A673 (cell line): ENCODE measurements around the gene AKR1C3. TPM values are rescaled to one million over a fixed set of nuclear protein-coding genes. Genes with fewer than 3 reads are reported as not detected.
A peak's percentile ranks its signal among the peaks of the same experiment; 100 is the strongest.
"Not testable (repeated sequence)": the region's sequence is repeated elsewhere in the genome, so short reads cannot be mapped to it uniquely, and the experiment has no call there.

ENCODE experiments used
- Bru-seq: library from RNA; stranded (reverse); fragments of 400-500 nt; gene quantifications from one replicate; lab custom pipeline; 2021; lab: Mats Ljungman, UMichigan
- BruChase-seq, 2 experiments: library from RNA; stranded (reverse); fragments of 400-500 nt; gene quantifications; one replicate each; lab custom pipeline; 2021; lab: Mats Ljungman, UMichigan
- BruUV-seq: library from RNA; stranded (reverse); fragments of 400-500 nt; replicated peaks from 2 replicates; lab custom pipeline; 2021; lab: Mats Ljungman, UMichigan
- CTCF ChIA-PET: fragments of 300-600 bp; sonication (Branson Sonifier 250); formaldehyde crosslinking; loops from one replicate; lab custom pipeline; 2022; ENCODE audit warnings: antibody characterized with exemption; lab: Charles Lee
- POLR2A ChIA-PET: fragments of 300-600 bp; sonication (Branson Sonifier 250); formaldehyde crosslinking; loops from one replicate; lab custom pipeline; 2022; ENCODE audit warnings: antibody characterized with exemption; ENCODE audit not compliant: low non-redundant PET; lab: Charles Lee
- DNase-seq: peaks from one replicate; pipeline ENCODE4 v3.0.0-alpha.2; 2015; ENCODE audit warnings: low spot score
- H3K27ac ChIP-seq: fragments of 200-600 bp; sonication (generic); 2 replicates; pipeline ENCODE4 v1.5.1; 2016; ENCODE audit warnings: mixed run types, low read depth, mild to moderate bottlenecking, mixed read lengths, antibody characterized with exemption, low read length; ENCODE audit not compliant: poor library complexity, severe bottlenecking
- H3K27me3 ChIP-seq: fragments of 200-600 bp; sonication (generic); replicated peaks from 2 replicates; pipeline ENCODE4 v1.6.1; 2017; ENCODE audit warnings: mixed run types, low read depth, mild to moderate bottlenecking, mixed read lengths, antibody characterized with exemption, low read length; ENCODE audit not compliant: insufficient read depth, poor library complexity
- H3K36me3 ChIP-seq: fragments of 200-600 bp; sonication (generic); 2 replicates; pipeline ENCODE4 v1.6.1; 2016; ENCODE audit warnings: mixed run types, mild to moderate bottlenecking, mixed read lengths, antibody characterized with exemption, low read length; ENCODE audit not compliant: insufficient read depth, poor library complexity, severe bottlenecking
- H3K4me1 ChIP-seq: fragments of 200-600 bp; sonication (generic); 2 replicates; pipeline ENCODE4 v1.6.1; 2017; ENCODE audit warnings: mixed run types, mild to moderate bottlenecking, mixed read lengths, antibody characterized with exemption, low read length; ENCODE audit not compliant: insufficient read depth, poor library complexity, severe bottlenecking
- H3K4me3 ChIP-seq: fragments of 200-600 bp; sonication (generic); 2 replicates; pipeline ENCODE4 v1.5.1; 2016; ENCODE audit warnings: low read depth, mixed run types, mild to moderate bottlenecking, mixed read lengths, low read length; ENCODE audit not compliant: poor library complexity, severe bottlenecking
- H3K9me3 ChIP-seq: fragments of 200-600 bp; sonication (generic); 2 replicates; pipeline ENCODE4 v1.6.1; 2016; ENCODE audit warnings: mixed run types, low read depth, mild to moderate bottlenecking, mixed read lengths, antibody characterized with exemption, low read length; ENCODE audit not compliant: poor library complexity, severe bottlenecking
- CTCF ChIP-seq: fragments of 300-800, 200-600 bp; sonication (generic); conservative IDR thresholded peaks from 2 replicates; pipeline ENCODE4 v1.5.1; 2017; ENCODE audit warnings: low read depth, mild to moderate bottlenecking, antibody characterized with exemption, low read length, moderate library complexity, mixed read lengths
- EZH2 ChIP-seq: fragments of 200-600 bp; sonication (generic); IDR thresholded peaks from 2 replicates; pipeline ENCODE4 v1.6.1; 2017; ENCODE audit warnings: borderline replicate concordance, low read depth, mild to moderate bottlenecking, mixed read lengths, antibody characterized with exemption, low read length; ENCODE audit not compliant: poor library complexity, severe bottlenecking
- intact Hi-C: fragments of 100-400 bp; cut with micrococcal nuclease; formaldehyde crosslinking; loops from one replicate; pipeline ENCODE4 v1.10.0; 2022; ENCODE audit not compliant: unreplicated experiment
- long read RNA-seq: library from polyadenylated mRNA; stranded (forward); transcript quantifications from one replicate; pipeline ENCODE4 v2.0.0, GENCODE V29; 2022
- total RNA-seq: library from RNA; stranded (reverse); gene quantifications from 2 replicates; pipeline ENCODE4 v1.2.3, GENCODE V29; 2021

AKR1C3 gene
- total RNA-seq (618 and 627 TPM in 2 replicates), Bru-seq, nascent RNA (percentile 91 among the genes with signal in this experiment), BruChase-seq, experiment 1, labeled RNA remaining after a 2-hour chase (percentile 90 among the genes with signal in this experiment), BruChase-seq, experiment 2, labeled RNA remaining after a 6-hour chase (percentile 87 among the genes with signal in this experiment)
- long read RNA-seq, transcript AKR1C3-208 (2 exons, 629 nt), result minor isoform, 14 of 1,180 reads
- long read RNA-seq, transcript AKR1C3-201 (9 exons, 1,807 nt), result major isoform, 1,068 of 1,180 reads
- long read RNA-seq, partial matches to known transcripts, result 36 of 1,180 reads
- long read RNA-seq, other reads (novel, unspliced or antisense), result 62 of 1,180 reads

- peak; percentile 80 for TF ChIP-seq CTCF
- no peak for TF ChIP-seq EZH2
- Histone ChIP-seq H3K9me3 (peaks cover 10% of the 10 kb centered on the region), H3K4me3 (peak within 1 kb of the TSS; percentile 63), H3K4me1 (peaks cover 4% of the 10 kb centered on the region), H3K27ac (peak within 1 kb of the TSS; percentile 83), H3K36me3 (peaks cover 37% of the 10 kb centered on the region), H3K27me3 (no peaks in the 10 kb centered on the region)
- peak; percentile 89 for DNase-seq
- TSS peak; percentile 68 for BruUV-seq
- ChIA-PET CTCF (interaction anchor here (1.9 to 3.2 kb wide), 2 partner anchors 53 to 245 kb away, joined by 4 to 24 read pairs; no protein-coding TSS in a partner anchor), POLR2A (no interaction called here)
- intact Hi-C loops, result loop anchor here (1.0 to 10.0 kb wide), 5 partner anchors 54 to 290 kb away; no protein-coding TSS in a partner anchor
Measured at GRCh38 chr10:5094265-5095205, at the start of gene AKR1C3. Gene AKR1C3, plus strand, starts transcription at chr10:5094414. Its CDS starts 31 bp downstream, at chr10:5094445.

GRCh38 chr10:5045095-5045494 lies 49.1 kb upstream of the AKR1C3 start:
- no TSS peak for BruUV-seq
- Histone ChIP-seq H3K9me3 (no peaks in the 10 kb centered on the region), H3K36me3 (no peaks in the 10 kb centered on the region), H3K27ac (no peak overlapping the region), H3K4me1 (peaks cover 41% of the 10 kb centered on the region), H3K4me3 (no peak overlapping the region), H3K27me3 (no peaks in the 10 kb centered on the region)
- ChIA-PET POLR2A (no interaction called here), CTCF (no interaction called here)
- no peak for TF ChIP-seq EZH2
- no peak for TF ChIP-seq CTCF
- DNase-seq, result no peak
- intact Hi-C loops, result loop anchor here (10.0 kb wide), 1 partner anchor 560 kb away; no protein-coding TSS in a partner anchor

GRCh38 chr10:5046410-5046809 lies 47.8 kb upstream of the AKR1C3 start:
- Histone ChIP-seq H3K4me3 (no peak overlapping the region), H3K4me1 (peaks cover 35% of the 10 kb centered on the region), H3K27me3 (no peaks in the 10 kb centered on the region), H3K9me3 (no peaks in the 10 kb centered on the region), H3K27ac (no peak overlapping the region), H3K36me3 (no peaks in the 10 kb centered on the region)
- BruUV-seq, result no TSS peak
- no peak for DNase-seq
- CTCF ChIA-PET, result no interaction called here
- intact Hi-C loops, result loop anchor here (10.0 kb wide), 1 partner anchor 558 kb away; no protein-coding TSS in a partner anchor
- no peak for TF ChIP-seq EZH2
- TF ChIP-seq CTCF, result no peak
- POLR2A ChIA-PET, result no interaction called here

GRCh38 chr10:5047055-5047454 lies 47.2 kb upstream of the AKR1C3 start:
- intact Hi-C loops, result loop anchor here (10.0 kb wide), 1 partner anchor 558 kb away; no protein-coding TSS in a partner anchor
- BruUV-seq, POLR2A ChIA-PET, H3K36me3 ChIP-seq, H3K9me3 ChIP-seq, H3K4me3 ChIP-seq, CTCF ChIA-PET, H3K27me3 ChIP-seq, DNase-seq, H3K27ac ChIP-seq: not testable (repeated sequence)
- peaks cover 29% of the 10 kb centered on the region for H3K4me1 ChIP-seq
